ENCODE measurements around the gene APEH.

Gene APEH

GRCh38 chr3:49641292-49641691 is 32.9 kb upstream of the APEH start:
- Histone ChIP-seq H3K9me2 (replicated peaks; ENCODE audit: low read depth, low read length) (no peaks in the 10 kb centered on the region), H3K9ac (ENCODE audit: low read depth, low read length, poor library complexity, severe bottlenecking) (no peak overlapping the region), H3K36me3 (ENCODE audit: insufficient read depth, low read length) (no peaks in the 10 kb centered on the region), H3K27me3 (ENCODE audit: insufficient read depth, low read length, poor library complexity, severe bottlenecking) (no peaks in the 10 kb centered on the region), H3K4me3 (ENCODE audit: low read length, poor library complexity, severe bottlenecking) (no peak overlapping the region), H3K9me3 (ENCODE audit: insufficient read depth, low read depth, low read length) (no peaks in the 10 kb centered on the region), H3F3A (ENCODE audit: low read depth) (no peaks in the 10 kb centered on the region), H3K4me1 (ENCODE audit: insufficient read depth, low read length, poor library complexity, severe bottlenecking) (no peaks in the 10 kb centered on the region), H2AFZ (ENCODE audit: low read length) (no peak overlapping the region), H4K20me1 (ENCODE audit: insufficient read depth, low read length, poor library complexity, severe bottlenecking) (no peaks in the 10 kb centered on the region), H3K4me2 (ENCODE audit: low read depth, low read length, poor library complexity, severe bottlenecking) (no peak overlapping the region), H3K79me2 (ENCODE audit: insufficient read depth, low read length) (no peaks in the 10 kb centered on the region)
- TF ChIP-seq CTCF (conservative IDR thresholded peaks at IDR 0.05; ENCODE audit: low read length) (no peak), EZH2phosphoT487 (IDR thresholded peaks at IDR 0.05; ENCODE audit: borderline replicate concordance) (no peak)

- no peaks in the 10 kb centered on the region for H3F3A ChIP-seq (ENCODE audit: low read depth)
- H3K4me2 ChIP-seq (ENCODE audit: low read depth, low read length, poor library complexity, severe bottlenecking) = no peak overlapping the region
- H3K4me1 ChIP-seq (ENCODE audit: insufficient read depth, low read length, poor library complexity, severe bottlenecking) = peaks cover 2% of the 10 kb centered on the region
- no peaks in the 10 kb centered on the region for H4K20me1 ChIP-seq (ENCODE audit: insufficient read depth, low read length, poor library complexity, severe bottlenecking)
- TF ChIP-seq EZH2phosphoT487 (IDR thresholded peaks at IDR 0.05; ENCODE audit: borderline replicate concordance) (no peak), CTCF (conservative IDR thresholded peaks at IDR 0.05; ENCODE audit: low read length) (no peak)
- no peaks in the 10 kb centered on the region for H3K79me2 ChIP-seq (ENCODE audit: insufficient read depth, low read length)
- H3K9me3 ChIP-seq (ENCODE audit: insufficient read depth, low read depth, low read length) = no peaks in the 10 kb centered on the region
- H3K9me2 ChIP-seq (replicated peaks; ENCODE audit: low read depth, low read length) = no peaks in the 10 kb centered on the region
- H3K4me3 ChIP-seq (ENCODE audit: low read length, poor library complexity, severe bottlenecking) = no peak overlapping the region
- no peaks in the 10 kb centered on the region for H3K27me3 ChIP-seq (ENCODE audit: insufficient read depth, low read length, poor library complexity, severe bottlenecking)
- no peak overlapping the region for H3K9ac ChIP-seq (ENCODE audit: low read depth, low read length, poor library complexity, severe bottlenecking)
- no peak overlapping the region for H2AFZ ChIP-seq (ENCODE audit: low read length)
- no peaks in the 10 kb centered on the region for H3K36me3 ChIP-seq (ENCODE audit: insufficient read depth, low read length)
These were observed 32.0 kb upstream of the APEH start for GRCh38 chr3:49641921-49642707.

- H3K36me3 ChIP-seq (ENCODE audit: insufficient read depth, low read length) = no peaks in the 10 kb centered on the region
- TF ChIP-seq EZH2phosphoT487 (IDR thresholded peaks at IDR 0.05; ENCODE audit: borderline replicate concordance) (no peak), CTCF (conservative IDR thresholded peaks at IDR 0.05; ENCODE audit: low read length) (no peak)
These were observed 31.4 kb upstream of the APEH start for GRCh38 chr3:49642708-49643145.

More at GRCh38 chr3:49642708-49643145, 31.4 kb upstream of the APEH start:
- Histone ChIP-seq H3K27me3 (ENCODE audit: insufficient read depth, low read length, poor library complexity, severe bottlenecking) (no peaks in the 10 kb centered on the region), H2AFZ (ENCODE audit: low read length) (no peak overlapping the region), H3K4me1 (ENCODE audit: insufficient read depth, low read length, poor library complexity, severe bottlenecking) (peaks cover 8% of the 10 kb centered on the region), H4K20me1 (ENCODE audit: insufficient read depth, low read length, poor library complexity, severe bottlenecking) (no peaks in the 10 kb centered on the region), H3K79me2 (ENCODE audit: insufficient read depth, low read length) (no peaks in the 10 kb centered on the region), H3K9me3 (ENCODE audit: insufficient read depth, low read depth, low read length) (no peaks in the 10 kb centered on the region), H3F3A (ENCODE audit: low read depth) (no peaks in the 10 kb centered on the region), H3K4me2 (ENCODE audit: low read depth, low read length, poor library complexity, severe bottlenecking) (no peak overlapping the region), H3K9me2 (replicated peaks; ENCODE audit: low read depth, low read length) (no peaks in the 10 kb centered on the region), H3K9ac (ENCODE audit: low read depth, low read length, poor library complexity, severe bottlenecking) (no peak overlapping the region), H3K4me3 (ENCODE audit: low read length, poor library complexity, severe bottlenecking) (no peak overlapping the region)
